Ishikawa (cell line): ENCODE results near the gene TTC38.

Experiments used
- CEBPB ChIP-seq: IDR thresholded peaks from 2 replicates; pipeline ENCODE4 v1.6.1; 2012
- CREB1 ChIP-seq: IDR thresholded peaks from 2 replicates; pipeline ENCODE4 v1.6.1; 2012; ENCODE audit warnings: low read depth
- EGR1 ChIP-seq: IDR thresholded peaks from 2 replicates; pipeline ENCODE4 v1.6.1; 2012
- EP300 ChIP-seq: IDR thresholded peaks from 2 replicates; pipeline ENCODE4 v1.6.1; 2012; ENCODE audit warnings: borderline replicate concordance
- FOXM1 ChIP-seq: IDR thresholded peaks from 2 replicates; pipeline ENCODE4 v1.6.1; 2012; ENCODE audit warnings: low read depth, borderline replicate concordance
- MAX ChIP-seq: IDR thresholded peaks from 2 replicates; pipeline ENCODE4 v1.6.1; 2012
- NFIC ChIP-seq: IDR thresholded peaks from 2 replicates; pipeline ENCODE4 v1.6.1; 2012
- RAD21 ChIP-seq: IDR thresholded peaks from 2 replicates; pipeline ENCODE4 v1.6.1; 2012; ENCODE audit warnings: low read depth
- TAF1 ChIP-seq: IDR thresholded peaks from 2 replicates; pipeline ENCODE4 v1.6.1; 2012; ENCODE audit warnings: low read depth, mild to moderate bottlenecking
- TCF12 ChIP-seq: IDR thresholded peaks from 2 replicates; pipeline ENCODE4 v1.6.1; 2012; ENCODE audit warnings: low read depth
- USF1 ChIP-seq: IDR thresholded peaks from 2 replicates; pipeline ENCODE4 v1.6.1; 2012
- YY1 ChIP-seq: IDR thresholded peaks from 2 replicates; pipeline ENCODE4 v1.6.1; 2012; ENCODE audit warnings: low read depth
- ZBTB7A ChIP-seq: IDR thresholded peaks from 2 replicates; pipeline ENCODE4 v1.6.1; 2012; ENCODE audit warnings: low read depth
- TF ChIP-seq, protein P1 (sequence below): IDR thresholded peaks from 2 replicates; pipeline ENCODE4 v1.6.1; 2012; ENCODE audit warnings: low read depth, mild to moderate bottlenecking

DNA sequence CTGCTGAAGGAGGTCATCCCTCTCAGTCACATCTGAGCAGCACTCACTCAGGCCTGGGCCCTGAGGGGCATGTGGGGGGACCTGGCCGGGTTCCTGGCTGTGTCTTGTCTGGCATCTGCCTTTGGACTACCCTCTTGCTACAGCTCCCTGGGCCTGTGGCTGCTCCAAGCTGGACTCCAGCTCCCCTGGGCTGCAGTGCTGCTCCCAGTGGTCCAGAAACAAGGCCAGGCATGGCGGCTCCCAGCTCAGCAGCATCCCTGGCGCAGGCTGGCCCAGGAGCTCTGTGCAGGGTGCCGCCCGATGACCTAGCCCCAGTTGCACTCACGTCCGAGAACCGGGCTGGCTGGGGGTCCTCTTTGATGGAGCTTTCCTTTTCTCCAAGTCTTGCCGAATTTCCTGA lies 23.0 kb upstream of the TTC38 start:
- TF ChIP-seq RAD21 (no peak), TCF12 (no peak), CEBPB (no peak), EP300 (no peak), USF1 (no peak), CREB1 (no peak), EGR1 (no peak), TAF1 (no peak), FOXM1 (no peak), YY1 (no peak), NFIC (no peak), ZBTB7A (no peak), MAX (no peak)
- TF ChIP-seq, protein P1, sequence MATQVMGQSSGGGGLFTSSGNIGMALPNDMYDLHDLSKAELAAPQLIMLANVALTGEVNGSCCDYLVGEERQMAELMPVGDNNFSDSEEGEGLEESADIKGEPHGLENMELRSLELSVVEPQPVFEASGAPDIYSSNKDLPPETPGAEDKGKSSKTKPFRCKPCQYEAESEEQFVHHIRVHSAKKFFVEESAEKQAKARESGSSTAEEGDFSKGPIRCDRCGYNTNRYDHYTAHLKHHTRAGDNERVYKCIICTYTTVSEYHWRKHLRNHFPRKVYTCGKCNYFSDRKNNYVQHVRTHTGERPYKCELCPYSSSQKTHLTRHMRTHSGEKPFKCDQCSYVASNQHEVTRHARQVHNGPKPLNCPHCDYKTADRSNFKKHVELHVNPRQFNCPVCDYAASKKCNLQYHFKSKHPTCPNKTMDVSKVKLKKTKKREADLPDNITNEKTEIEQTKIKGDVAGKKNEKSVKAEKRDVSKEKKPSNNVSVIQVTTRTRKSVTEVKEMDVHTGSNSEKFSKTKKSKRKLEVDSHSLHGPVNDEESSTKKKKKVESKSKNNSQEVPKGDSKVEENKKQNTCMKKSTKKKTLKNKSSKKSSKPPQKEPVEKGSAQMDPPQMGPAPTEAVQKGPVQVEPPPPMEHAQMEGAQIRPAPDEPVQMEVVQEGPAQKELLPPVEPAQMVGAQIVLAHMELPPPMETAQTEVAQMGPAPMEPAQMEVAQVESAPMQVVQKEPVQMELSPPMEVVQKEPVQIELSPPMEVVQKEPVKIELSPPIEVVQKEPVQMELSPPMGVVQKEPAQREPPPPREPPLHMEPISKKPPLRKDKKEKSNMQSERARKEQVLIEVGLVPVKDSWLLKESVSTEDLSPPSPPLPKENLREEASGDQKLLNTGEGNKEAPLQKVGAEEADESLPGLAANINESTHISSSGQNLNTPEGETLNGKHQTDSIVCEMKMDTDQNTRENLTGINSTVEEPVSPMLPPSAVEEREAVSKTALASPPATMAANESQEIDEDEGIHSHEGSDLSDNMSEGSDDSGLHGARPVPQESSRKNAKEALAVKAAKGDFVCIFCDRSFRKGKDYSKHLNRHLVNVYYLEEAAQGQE, result no peak
